ENCODE data around the gene RDH13.
"Not testable (repeated sequence)": the region's sequence is repeated elsewhere in the genome, so short reads cannot be mapped to it uniquely, and the experiment has no call there.

Gene RDH13

DNA sequence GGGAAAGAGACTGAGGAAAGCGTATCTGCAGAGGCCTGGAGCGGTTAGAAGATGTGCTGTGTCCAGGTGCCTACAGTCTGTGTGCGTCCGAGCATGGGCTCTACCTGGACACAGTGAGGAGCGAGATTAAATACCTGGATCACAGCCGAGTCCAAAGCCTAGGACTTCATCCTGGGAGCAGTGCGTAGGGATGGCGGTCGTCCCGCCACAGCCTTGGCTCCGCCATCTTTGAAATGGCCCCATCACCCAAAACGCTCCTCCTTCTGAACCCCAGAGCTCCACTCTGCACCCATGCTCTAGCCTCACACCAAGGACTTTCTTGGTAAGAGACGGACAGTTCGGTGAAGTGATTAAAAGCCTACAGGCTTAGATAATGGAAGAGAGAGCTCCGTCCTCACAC lies 44.7 kb downstream of the RDH13 start:
- no peak overlapping the region for H3K4me3 ChIP-seq (ENCODE audit: low read length)
- no peak for TF ChIP-seq CTCF (IDR thresholded peaks at IDR 0.05; ENCODE audit: insufficient read depth, low read depth, low read length, missing control alignments)
- DNase-seq (ENCODE audit: low read depth) = no peak

- no peak for TF ChIP-seq CTCF (IDR thresholded peaks at IDR 0.05; ENCODE audit: insufficient read depth, low read depth, low read length, missing control alignments)
- no peak overlapping the region for H3K4me3 ChIP-seq (ENCODE audit: low read length)
- no peak for DNase-seq (ENCODE audit: low read depth)
Measured at GRCh38 chr19:55016017-55016416, 46.9 kb downstream of the RDH13 start.

- H3K4me3 ChIP-seq (ENCODE audit: low read length) = no peak overlapping the region
- TF ChIP-seq CTCF (IDR thresholded peaks at IDR 0.05; ENCODE audit: insufficient read depth, low read depth, low read length, missing control alignments) = no peak
- DNase-seq (ENCODE audit: low read depth) = no peak
Measured at GRCh38 chr19:55015126-55015525, 47.8 kb downstream of the RDH13 start.

- no peak for TF ChIP-seq CTCF (IDR thresholded peaks at IDR 0.05; ENCODE audit: insufficient read depth, low read depth, low read length, missing control alignments)
- no peak for DNase-seq (ENCODE audit: low read depth)
- no peak overlapping the region for H3K4me3 ChIP-seq (ENCODE audit: low read length)
Measured at GRCh38 chr19:55014714-55015113, 48.2 kb downstream of the RDH13 start.

DNA sequence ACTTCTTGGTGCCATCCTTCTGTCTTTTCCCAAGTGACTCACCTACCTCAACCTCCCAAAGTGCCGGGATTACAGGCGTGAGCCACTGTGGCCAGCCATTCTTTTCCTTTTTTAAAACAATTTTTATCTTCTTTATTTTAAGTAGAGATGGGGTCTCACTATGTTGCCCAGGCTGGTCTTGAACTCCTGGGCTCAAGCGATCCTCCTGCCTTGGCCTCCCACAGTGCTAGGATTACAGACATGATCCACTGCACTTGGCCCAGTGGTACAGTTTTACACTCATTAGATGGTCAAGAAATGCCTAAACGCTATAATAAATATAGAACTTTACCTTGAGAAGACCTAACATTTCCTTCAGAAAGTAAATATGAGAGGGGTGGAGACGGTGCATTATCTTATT lies 49.4 kb downstream of the RDH13 start:
- no peak overlapping the region for H3K4me3 ChIP-seq (ENCODE audit: low read length)
- TF ChIP-seq CTCF (IDR thresholded peaks at IDR 0.05; ENCODE audit: insufficient read depth, low read depth, low read length, missing control alignments) = no peak
- no peak for DNase-seq (ENCODE audit: low read depth)

GRCh38 chr19:55012306-55012705 lies 50.6 kb downstream of the RDH13 start:
- no peak overlapping the region for H3K4me3 ChIP-seq (ENCODE audit: low read length)
- DNase-seq (ENCODE audit: low read depth) = no peak
- no peak for TF ChIP-seq CTCF (IDR thresholded peaks at IDR 0.05; ENCODE audit: insufficient read depth, low read depth, low read length, missing control alignments)

DNA sequence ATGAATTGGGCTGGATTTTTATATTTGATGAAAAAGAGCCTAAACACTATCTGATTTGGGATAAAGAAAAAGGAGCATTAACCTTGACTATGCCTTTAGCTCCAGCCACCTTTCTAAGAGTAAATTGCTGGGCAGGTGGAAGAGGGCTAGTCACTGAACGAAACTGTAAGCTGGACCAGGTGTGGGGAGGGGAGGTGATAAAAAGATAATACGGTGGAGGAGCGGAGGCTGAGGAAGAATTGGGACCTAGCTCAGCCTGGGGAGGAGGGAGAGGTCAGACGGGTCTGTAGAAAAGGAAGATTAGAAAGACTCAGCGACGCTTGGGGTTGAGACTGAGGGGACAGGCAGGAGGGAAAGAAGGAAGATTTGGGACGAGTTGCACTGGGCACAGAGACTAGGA lies 52.4 kb downstream of the RDH13 start:
- H3K4me3 ChIP-seq (ENCODE audit: low read length); DNase-seq (ENCODE audit: low read depth): not testable (repeated sequence)

- not testable (repeated sequence) for DNase-seq (ENCODE audit: low read depth); H3K4me3 ChIP-seq (ENCODE audit: low read length)
Measured at GRCh38 chr19:55008781-55009180, 54.2 kb downstream of the RDH13 start.

GRCh38 chr19:55008189-55008588 lies 54.8 kb downstream of the RDH13 start:
- not testable (repeated sequence) for H3K4me3 ChIP-seq (ENCODE audit: low read length); DNase-seq (ENCODE audit: low read depth)

DNA sequence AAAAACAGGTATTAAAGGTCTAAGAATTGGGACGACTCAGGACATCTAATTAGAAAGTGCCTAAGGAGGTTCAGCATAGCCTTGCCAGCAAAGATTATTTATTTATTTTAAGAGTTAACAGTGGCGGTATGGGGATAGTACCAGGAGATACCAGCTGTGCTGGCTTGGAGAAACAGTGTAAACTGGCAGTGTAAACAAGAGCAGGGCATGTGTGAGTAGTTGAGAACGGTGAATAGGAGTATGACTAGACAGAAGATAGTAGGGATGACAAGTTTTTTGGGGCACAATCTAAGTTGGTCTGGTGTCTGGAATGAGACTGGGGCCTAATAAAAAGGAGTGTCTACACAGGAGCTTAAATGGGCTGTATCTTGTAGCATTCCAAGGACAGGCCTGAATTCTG lies 55.4 kb downstream of the RDH13 start:
- H3K4me3 ChIP-seq (ENCODE audit: low read length); DNase-seq (ENCODE audit: low read depth): not testable (repeated sequence)

GRCh38 chr19:55006795-55007194 lies 56.2 kb downstream of the RDH13 start:
- H3K4me3 ChIP-seq (ENCODE audit: low read length) = not testable (repeated sequence)

More at GRCh38 chr19:55006795-55007194, 56.2 kb downstream of the RDH13 start:
- not testable (repeated sequence) for DNase-seq (ENCODE audit: low read depth)
